ENCODE data around the gene GUCY1A1.

GUCY1A1 gene

GRCh38 chr4:155659176-155659575 lies 7.5 kb upstream of the GUCY1A1 start:
- FAIRE-seq = no peak

- FAIRE-seq = no peak
Observed at GRCh38 chr4:155660436-155660835, 6.2 kb upstream of the GUCY1A1 start.

GRCh38 chr4:155665054-155665453 lies 1.6 kb upstream of the GUCY1A1 start:
- FAIRE-seq = no peak

GRCh38 chr4:155667222-155667567 lies 547 bp downstream of the GUCY1A1 start:
- no peak for FAIRE-seq

GRCh38 chr4:155667568-155668511 lies 1.2 kb downstream of the GUCY1A1 start:
- FAIRE-seq = peak; percentile 57

- FAIRE-seq = no peak
Observed at GRCh38 chr4:155668707-155669220, 2.1 kb downstream of the GUCY1A1 start.

- no peak for FAIRE-seq
Observed at GRCh38 chr4:155672342-155672741, 5.7 kb downstream of the GUCY1A1 start.

- no peak for FAIRE-seq
Observed at GRCh38 chr4:155673453-155673979, 6.9 kb downstream of the GUCY1A1 start.

GRCh38 chr4:155674669-155675071 lies 8.0 kb downstream of the GUCY1A1 start:
- no peak for FAIRE-seq

GRCh38 chr4:155675709-155676429 lies 9.2 kb downstream of the GUCY1A1 start:
- no peak for FAIRE-seq

GRCh38 chr4:155676430-155676825 lies 9.8 kb downstream of the GUCY1A1 start:
- peak; percentile 72 for FAIRE-seq

- FAIRE-seq = peak; percentile 57
Observed at GRCh38 chr4:155678011-155678410, 11.4 kb downstream of the GUCY1A1 start.

GRCh38 chr4:155679343-155679742 lies 12.7 kb downstream of the GUCY1A1 start:
- no peak for FAIRE-seq

GRCh38 chr4:155681886-155682285 lies 15.2 kb downstream of the GUCY1A1 start:
- no peak for FAIRE-seq

GRCh38 chr4:155684423-155684822 lies 17.8 kb downstream of the GUCY1A1 start:
- FAIRE-seq = no peak

GRCh38 chr4:155684892-155685541 lies 18.4 kb downstream of the GUCY1A1 start:
- no peak for FAIRE-seq

GRCh38 chr4:155687380-155687982 lies 20.8 kb downstream of the GUCY1A1 start:
- FAIRE-seq = no peak

GRCh38 chr4:155688211-155688610 lies 21.6 kb downstream of the GUCY1A1 start:
- no peak for FAIRE-seq

GRCh38 chr4:155688860-155689259 lies 22.2 kb downstream of the GUCY1A1 start:
- no peak for FAIRE-seq

GRCh38 chr4:155690044-155690837 lies 23.6 kb downstream of the GUCY1A1 start:
- no peak for FAIRE-seq

GRCh38 chr4:155692361-155692760 lies 25.7 kb downstream of the GUCY1A1 start:
- FAIRE-seq = no peak

All from endometrium (tissue), 2 donors.